ENCODE results near the gene MAD1L1. TPM values are rescaled to one million over a fixed set of nuclear protein-coding genes. Genes with fewer than 3 reads are reported as not detected.

Gene MAD1L1
- total and polyA plus RNA-seq, 2 of the 8 experiments (the other 6 are each of a cell fraction or from before 2014, with no cell fraction given) = 40.4 to 44.6 TPM

DNA sequence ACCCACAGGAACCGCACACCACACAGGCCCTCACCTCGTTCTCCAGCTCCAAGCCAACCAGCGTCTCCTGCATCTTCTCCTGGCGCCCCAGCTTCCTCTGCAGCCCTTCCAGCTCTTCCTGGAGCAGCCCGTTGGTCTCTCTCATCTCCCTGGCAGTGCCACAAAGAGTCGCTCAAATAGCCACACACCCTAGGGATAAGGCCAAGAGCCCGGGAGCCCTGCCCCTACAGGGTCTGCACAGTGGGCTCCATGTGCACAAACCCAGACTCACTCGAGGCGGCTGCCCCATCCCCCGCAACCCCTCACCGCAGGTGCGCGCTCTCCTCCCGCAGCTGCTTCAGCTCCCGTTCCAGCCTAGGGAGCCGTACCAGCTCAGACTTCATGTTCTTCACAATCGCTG is 16.9 kb downstream of the MAD1L1 start:
- Histone ChIP-seq H3K23ac (ENCODE audit: insufficient read length) (no peak overlapping the region), H3K4me1 (replicated peaks in 1 of 4; ENCODE audit: control insufficient read depth in 3 of 4, insufficient read depth in 4 of 4, low read length in 3 of 4) (no peaks in the 10 kb centered on the region), H2AFZ (ENCODE audit: low read length) (no peak overlapping the region), H2BK120ac (replicated peaks; ENCODE audit: low read depth, low read length) (no peak overlapping the region), H3K4me3 (ENCODE audit: extremely low read depth in 1 of 4, insufficient read depth in 2 of 4, low read depth in 3 of 4, low read length in 4 of 4) (no peak overlapping the region), H3K9ac (replicated peaks in 1 of 4; ENCODE audit: extremely low read depth in 1 of 4, low read depth in 3 of 4, low read length in 3 of 4) (no peak overlapping the region), H2AK5ac (ENCODE audit: low read depth, low read length) (no peak overlapping the region), H4K20me1 (replicated peaks in 1 of 2; ENCODE audit: control insufficient read depth in 1 of 2, insufficient read depth in 2 of 2, low read length in 2 of 2) (peaks cover 3 to 28% of the 10 kb centered on the region in 2 experiments), H3K14ac (ENCODE audit: insufficient read length) (no peak overlapping the region), H3K18ac (ENCODE audit: extremely low read depth, low read length) (no peak overlapping the region), H4K91ac (replicated peaks; ENCODE audit: insufficient read length, low read length) (no peak overlapping the region), H3K27me3 (replicated peaks in 1 of 4; ENCODE audit: control insufficient read depth in 3 of 4, extremely low read depth in 1 of 4, insufficient read depth in 3 of 4, low read length in 3 of 4) (no peaks in the 10 kb centered on the region), H3K9me3 (ENCODE audit: insufficient read depth in 2 of 2, low read depth in 1 of 2, low read length in 1 of 2) (no peaks in the 10 kb centered on the region), H3K4me2 (ENCODE audit: insufficient read depth in 1 of 2, low read depth in 2 of 2, low read length in 2 of 2) (no peak overlapping the region), H4K8ac (ENCODE audit: extremely low read depth, insufficient read depth, low read length) (no peak overlapping the region; the same call in 1 of the 2 replicates), H2BK12ac (ENCODE audit: low read depth, low read length) (no peak overlapping the region), H3K4ac (replicated peaks; ENCODE audit: insufficient read length, low read depth, low read length) (no peak overlapping the region), H2BK20ac (ENCODE audit: low read length) (no peak overlapping the region), H3K79me1 (ENCODE audit: low read depth, low read length) (peaks cover 3% of the 10 kb centered on the region; the same call in 1 of the 2 replicates), H2BK15ac (ENCODE audit: low read length) (no peak overlapping the region), H3K36me3 (ENCODE audit: control insufficient read depth in 2 of 4, insufficient read depth in 4 of 4, low read length in 3 of 4) (peaks cover 18 to 62% (median 49%) of the 10 kb centered on the region in 4 experiments; a peak in 7 of 8 replicates), H3K23me2 (ENCODE audit: low read depth, low read length) (no peaks in the 10 kb centered on the region), H3K56ac (replicated peaks; ENCODE audit: insufficient read length, low read depth, low read length) (no peak overlapping the region), H3K27ac (ENCODE audit: low read depth, low read length) (no peak overlapping the region), H2BK5ac (ENCODE audit: low read depth, low read length) (no peak overlapping the region), H3K79me2 (ENCODE audit: control insufficient read depth in 1 of 2, insufficient read depth in 2 of 2, low read length in 2 of 2) (no peaks in the 10 kb centered on the region; a peak in 2 of 4 replicates), H4K5ac (ENCODE audit: insufficient read length, low read depth, low read length) (no peak overlapping the region)
- 89% methylated on average over 17 of the region's 17 CpGs; no CpG with 5 or more reads in 1 of the 2 experiments for WGBS, 2 experiments (ENCODE audit: extremely low coverage in 1 of 2, insufficient coverage in 1 of 2, insufficient read length in 1 of 2, insufficient replicate concordance in 2 of 2, low coverage in 1 of 2, low lambda C conversion rate in 2 of 2, missing lambda C conversion rate in 1 of 2)
- DNase-seq (ENCODE audit: low read depth in 1 of 2, low spot score in 2 of 2) (no peak), FAIRE-seq (no peak)
- ChIA-PET CTCF (ENCODE audit: partially characterized antibody) (interaction anchor here (0.5 to 1.2 kb wide), 4 partner anchors 22 to 156 kb away, joined by 3 to 6 read pairs (median 4); no protein-coding TSS in a partner anchor), POLR2A (ENCODE audit: partially characterized antibody) (no interaction called here)
- TF ChIP-seq MAFK (IDR thresholded peaks at IDR 0.05; ENCODE audit: low read depth, low read length) = no peak
- TF ChIP-seq TAF1 (IDR thresholded peaks at IDR 0.05; ENCODE audit: low read depth, low read length) = no peak
